ENCODE data around the gene THSD7A.

The THSD7A gene

GRCh38 chr7:11332186-11332864 lies 499.7 kb downstream of the THSD7A start:
- in situ Hi-C loops (cut with MboI; ENCODE audit: low sequenced_read_pairs, unreplicated experiment) = no loop called here
- DNase-seq (ENCODE audit: low spot score) = peak; percentile 37
- TF ChIP-seq CTCF (IDR thresholded peaks at IDR 0.05; ENCODE audit: borderline replicate concordance, control extremely low read depth, extremely low read depth, insufficient read depth, missing control alignments) = no peak

GRCh38 chr7:11331128-11332102 lies 500.6 kb downstream of the THSD7A start:
- no peak for DNase-seq (ENCODE audit: low spot score)
- TF ChIP-seq CTCF (IDR thresholded peaks at IDR 0.05; ENCODE audit: borderline replicate concordance, control extremely low read depth, extremely low read depth, insufficient read depth, missing control alignments) = no peak
- in situ Hi-C loops (cut with MboI; ENCODE audit: low sequenced_read_pairs, unreplicated experiment) = no loop called here

- in situ Hi-C loops (cut with MboI; ENCODE audit: low sequenced_read_pairs, unreplicated experiment) = no loop called here
- no peak for TF ChIP-seq CTCF (IDR thresholded peaks at IDR 0.05; ENCODE audit: borderline replicate concordance, control extremely low read depth, extremely low read depth, insufficient read depth, missing control alignments)
- no peak for DNase-seq (ENCODE audit: low spot score)
These were observed 501.3 kb downstream of the THSD7A start for GRCh38 chr7:11330717-11331116.

GRCh38 chr7:11330208-11330607 lies 501.8 kb downstream of the THSD7A start:
- in situ Hi-C loops (cut with MboI; ENCODE audit: low sequenced_read_pairs, unreplicated experiment) = no loop called here
- no peak for TF ChIP-seq CTCF (IDR thresholded peaks at IDR 0.05; ENCODE audit: borderline replicate concordance, control extremely low read depth, extremely low read depth, insufficient read depth, missing control alignments)
- DNase-seq (ENCODE audit: low spot score) = no peak

GRCh38 chr7:11329626-11330025 lies 502.4 kb downstream of the THSD7A start:
- TF ChIP-seq CTCF (IDR thresholded peaks at IDR 0.05; ENCODE audit: borderline replicate concordance, control extremely low read depth, extremely low read depth, insufficient read depth, missing control alignments) = no peak
- no peak for DNase-seq (ENCODE audit: low spot score)
- in situ Hi-C loops (cut with MboI; ENCODE audit: low sequenced_read_pairs, unreplicated experiment) = no loop called here

GRCh38 chr7:11328309-11328708 lies 503.7 kb downstream of the THSD7A start:
- no peak for TF ChIP-seq CTCF (IDR thresholded peaks at IDR 0.05; ENCODE audit: borderline replicate concordance, control extremely low read depth, extremely low read depth, insufficient read depth, missing control alignments)
- DNase-seq (ENCODE audit: low spot score) = no peak
- in situ Hi-C loops (cut with MboI; ENCODE audit: low sequenced_read_pairs, unreplicated experiment) = no loop called here

Measured in GM13976 (cell line).